Esophagus squamous epithelium (tissue), 5 donors: ENCODE results near the gene REV1. TPM values are rescaled to one million over a fixed set of nuclear protein-coding genes. Genes with fewer than 3 reads are reported as not detected.
"Not testable (repeated sequence)": the region's sequence is repeated elsewhere in the genome, so short reads cannot be mapped to it uniquely, and the experiment has no call there.

Source experiments
- DNase-seq: peaks from one replicate; lab custom pipeline; 2025; lab: John Stamatoyannopoulos, UW
- H3K27ac ChIP-seq, 4 donors: fragments of 200-600 bp; sonication (generic); one replicate each; pipeline ENCODE4 v1.5.1; 2016 to 2019; ENCODE audit warnings: mild to moderate bottlenecking in 1 of 4
- H3K27me3 ChIP-seq, 4 donors: fragments of 200-600 bp; sonication (generic); 1 replicate in 3 of 4; 2 replicates in 1 of 4; pipeline versions ENCODE4 v1.5.1 to v1.6.0; 2017 to 2021; ENCODE audit warnings: antibody characterized with exemption in 1 of 4
- H3K36me3 ChIP-seq, 3 donors: fragments of 200-600 bp; sonication (generic); one replicate each; pipeline ENCODE4 v1.5.1; 2016 to 2019
- H3K4me1 ChIP-seq, 3 donors: fragments of 200-600 bp; sonication (generic); one replicate each; pipeline ENCODE4 v1.5.1; 2017 to 2019
- H3K4me3 ChIP-seq, 4 donors: fragments of 200-600 bp; sonication (generic); 1 replicate in 3 of 4; 2 replicates in 1 of 4; pipeline ENCODE4 v1.5.1; 2016 to 2019; ENCODE audit warnings: mild to moderate bottlenecking in 2 of 4, moderate library complexity in 1 of 4
- H3K9me3 ChIP-seq, 3 donors: fragments of 200-600 bp; sonication (generic); one replicate each; pipeline ENCODE4 v1.5.1; 2016 to 2019
- CTCF ChIP-seq, 6 experiments: fragments of 450-650 bp in 4 of 6; fragments of 200-600 bp in 2 of 6; sonication (generic) in 2 of 6; IDR thresholded peaks; one replicate each; pipeline ENCODE4 v1.5.1; 2016 to 2019; ENCODE audit warnings: antibody characterized with exemption in 6 of 6, mild to moderate bottlenecking in 4 of 6, moderate library complexity in 4 of 6
- POLR2A ChIP-seq, 4 donors: fragments of 450-650 bp; IDR thresholded peaks; one replicate each; pipeline ENCODE4 v1.6.1; 2017; ENCODE audit warnings: antibody characterized with exemption in 4 of 4, mild to moderate bottlenecking in 4 of 4, moderate library complexity in 3 of 4
- WGBS, 2 donors: methylation state at CpG; one replicate each; pipeline ENCODE4 v1.1.5; 2018; 5-methylcytosine and 5-hydroxymethylcytosine counted together
- intact Hi-C: fragments of 100-400 bp; cut with DNase I; formaldehyde crosslinking; loops from one replicate; pipeline ENCODE4 v1.15.0; 2022
- total RNA-seq, 4 donors: library from RNA; depleted of rRNA; stranded (reverse); fragments of >200 nt; gene quantifications; one replicate each; pipeline ENCODE4 v1.1.0, GENCODE V29; 2016
- donor health status: DM: yes; HTN: yes; CAD: no.

The REV1 gene
- total RNA-seq, 4 donors from 2014 or later: 22.5 to 69.2 (median 39.8) TPM

GRCh38 chr2:99473518-99474083 is 16.2 kb downstream of the REV1 start:
- Histone ChIP-seq H3K4me3 (no peak overlapping the region), H3K27me3 (no peaks in the 10 kb centered on the region), H3K9me3 (peaks cover 0 to 4% (median 0%) of the 10 kb centered on the region in 3 donors), H3K27ac (peak overlapping the region in 3 of 4 donors; percentile 61 to 89 (median 82)), H3K36me3 (no peaks in the 10 kb centered on the region), H3K4me1 (peaks cover 20 to 93% (median 39%) of the 10 kb centered on the region in 3 donors)
- TF ChIP-seq CTCF (IDR thresholded peaks at IDR 0.05): no peak
- no peak for TF ChIP-seq POLR2A (IDR thresholded peaks at IDR 0.05)
- 62 to 73% methylated on average over 2 of the region's 2 CpGs for WGBS, 2 donors
- intact Hi-C loops: no loop called here
- no peak for DNase-seq

- no peaks in the 10 kb centered on the region for H3K27me3 ChIP-seq
- WGBS, 2 donors: 32 to 63% methylated on average over 1 of the region's 1 CpG
- H3K27ac ChIP-seq: peak overlapping the region; percentile 60 to 89 (median 72)
- no peaks in the 10 kb centered on the region for H3K36me3 ChIP-seq
- TF ChIP-seq POLR2A (IDR thresholded peaks at IDR 0.05) (no peak), CTCF (IDR thresholded peaks at IDR 0.05) (no peak)
- intact Hi-C loops: no loop called here
- H3K4me1 ChIP-seq: peaks cover 20 to 83% (median 38%) of the 10 kb centered on the region in 3 donors
- H3K9me3 ChIP-seq: peaks cover 0 to 4% (median 0%) of the 10 kb centered on the region in 3 donors
- no peak overlapping the region for H3K4me3 ChIP-seq
- no peak for DNase-seq
Observed at GRCh38 chr2:99472600-99472960, 17.2 kb downstream of the REV1 start.

- Histone ChIP-seq H3K27me3 (no peaks in the 10 kb centered on the region), H3K36me3 (no peaks in the 10 kb centered on the region), H3K27ac (peak overlapping the region; percentile 60 to 89 (median 72)), H3K9me3 (peaks cover 0 to 4% (median 0%) of the 10 kb centered on the region in 3 donors), H3K4me1 (peaks cover 20 to 77% (median 37%) of the 10 kb centered on the region in 3 donors), H3K4me3 (no peak overlapping the region)
- DNase-seq: no peak
- intact Hi-C loops: no loop called here
- 45% methylated on average over 7 of the region's 7 CpGs for WGBS, 2 donors
- TF ChIP-seq CTCF (IDR thresholded peaks at IDR 0.05) (no peak), POLR2A (IDR thresholded peaks at IDR 0.05) (no peak)
Observed at GRCh38 chr2:99471654-99472599, 17.9 kb downstream of the REV1 start.

GRCh38 chr2:99470957-99471356 is 18.9 kb downstream of the REV1 start:
- TF ChIP-seq CTCF (IDR thresholded peaks at IDR 0.05) (no peak), POLR2A (IDR thresholded peaks at IDR 0.05) (no peak)
- H3K36me3 ChIP-seq: no peaks in the 10 kb centered on the region
- H3K27ac ChIP-seq: peak overlapping the region; percentile 0 to 89 (median 60)
- no peak for DNase-seq
- H3K9me3 ChIP-seq: peaks cover 0 to 4% (median 0%) of the 10 kb centered on the region in 3 donors
- H3K4me1 ChIP-seq: peaks cover 15 to 68% (median 28%) of the 10 kb centered on the region in 3 donors
- no peaks in the 10 kb centered on the region for H3K27me3 ChIP-seq
- intact Hi-C loops: no loop called here
- H3K4me3 ChIP-seq: no peak overlapping the region

- H3K4me3 ChIP-seq, intact Hi-C loops, H3K36me3 ChIP-seq, DNase-seq, H3K9me3 ChIP-seq, H3K27me3 ChIP-seq: not testable (repeated sequence)
- peaks cover 10 to 63% (median 24%) of the 10 kb centered on the region in 3 donors for H3K4me1 ChIP-seq
- peak overlapping the region; percentile 0 to 89 (median 60) for H3K27ac ChIP-seq
- 55 to 60% methylated on average over 8 of the region's 8 CpGs for WGBS, 2 donors
Observed at GRCh38 chr2:99470459-99470858, 19.4 kb downstream of the REV1 start.
